A172 (cell line): Measurements from ENCODE around the gene SUFU. TPM values are rescaled to one million over a fixed set of nuclear protein-coding genes. Genes with fewer than 3 reads are reported as not detected.
"Not testable (repeated sequence)": the region's sequence is repeated elsewhere in the genome, so short reads cannot be mapped to it uniquely, and the experiment has no call there.

Experiments used
- DNase-seq: peaks from one replicate; pipeline ENCODE4 v3.0.0-alpha.2; 2015; ENCODE audit warnings: low spot score
- total RNA-seq: library from RNA; depleted of rRNA; stranded (reverse); fragments of >200 nt; shearing (Covaris generic); gene quantifications from 2 replicates; pipeline ENCODE4 v1.2.3, GENCODE V29; 2014

The SUFU gene
- total RNA-seq, 1 experiment from 2014 or later, result 3.7 TPM

GRCh38 chr10:102511583-102512274 is 8.0 kb downstream of the SUFU start:
- DNase-seq, result no peak

DNA sequence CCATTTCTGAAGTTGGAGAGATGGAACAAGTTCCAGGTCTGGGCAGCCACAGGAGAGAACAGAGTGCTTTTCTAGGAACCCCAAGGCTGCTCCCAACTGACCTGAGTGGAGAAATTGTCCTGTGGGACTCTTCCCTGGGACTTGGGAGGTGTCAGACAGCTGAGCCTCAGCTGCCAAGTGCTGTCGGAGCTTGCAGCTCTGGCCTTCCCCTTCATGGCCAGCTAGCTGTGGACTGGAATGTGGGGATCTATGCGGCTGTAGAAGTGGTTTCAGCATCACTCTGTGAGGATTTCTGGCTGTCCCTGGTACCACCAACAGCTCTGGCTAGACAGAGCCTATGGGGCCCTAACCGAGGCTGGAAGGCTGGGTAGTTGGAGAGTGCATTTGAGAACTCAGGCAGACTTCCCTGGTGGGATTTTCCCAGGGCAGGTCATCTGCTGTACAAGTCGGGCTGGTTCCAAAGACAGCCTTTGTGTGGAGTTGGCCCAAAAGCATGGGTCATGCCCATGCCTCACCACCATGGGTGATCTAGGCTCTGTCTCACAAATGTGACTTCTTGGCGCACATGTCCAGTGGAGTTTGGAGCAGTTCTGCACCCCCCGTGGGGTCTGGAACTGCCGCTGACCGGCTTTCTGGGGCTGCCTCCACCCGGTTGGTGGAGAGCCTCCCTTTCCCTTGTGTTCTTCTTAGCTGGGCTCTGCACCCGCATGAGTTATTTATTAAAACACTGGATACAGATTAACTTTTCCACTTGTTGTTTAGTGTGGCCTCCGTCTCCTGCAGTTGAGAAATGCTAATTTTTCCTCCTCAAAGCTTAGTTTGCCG is 10.9 kb downstream of the SUFU start:
- no peak for DNase-seq

- no peak for DNase-seq
Measured at GRCh38 chr10:102515724-102516123, 12.0 kb downstream of the SUFU start.

- no peak for DNase-seq
Measured at GRCh38 chr10:102517553-102517952, 13.8 kb downstream of the SUFU start.

DNA sequence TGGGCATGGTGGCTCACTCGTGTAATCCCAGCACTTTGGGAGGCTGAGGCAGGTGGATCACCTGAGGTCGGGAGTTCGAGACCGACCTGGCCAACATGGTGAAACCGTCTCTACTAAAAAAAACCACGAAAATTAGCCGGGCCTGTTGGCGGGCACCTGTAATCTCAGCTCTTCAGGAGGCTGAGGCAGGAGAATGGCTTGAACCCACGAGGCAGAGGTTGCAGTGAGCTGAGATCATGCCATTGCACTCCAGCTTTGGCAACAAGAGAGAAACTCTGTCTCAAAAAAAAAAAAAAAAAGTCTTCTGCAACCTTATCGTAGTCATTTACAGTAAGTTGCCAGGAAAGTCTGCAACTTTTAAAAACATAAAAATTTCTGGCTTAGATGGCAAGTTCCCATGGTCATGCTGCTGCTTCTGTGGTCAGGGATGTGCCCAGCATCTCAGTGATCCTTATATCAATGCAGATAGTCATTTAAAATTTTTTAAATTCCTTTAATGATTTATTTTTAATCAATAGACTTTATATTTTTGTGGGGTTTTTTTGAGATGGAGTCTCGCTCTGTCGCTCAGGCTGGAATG is 15.6 kb downstream of the SUFU start:
- DNase-seq, result no peak

- DNase-seq, result no peak
Measured at GRCh38 chr10:102522874-102523249, 19.1 kb downstream of the SUFU start.

DNA sequence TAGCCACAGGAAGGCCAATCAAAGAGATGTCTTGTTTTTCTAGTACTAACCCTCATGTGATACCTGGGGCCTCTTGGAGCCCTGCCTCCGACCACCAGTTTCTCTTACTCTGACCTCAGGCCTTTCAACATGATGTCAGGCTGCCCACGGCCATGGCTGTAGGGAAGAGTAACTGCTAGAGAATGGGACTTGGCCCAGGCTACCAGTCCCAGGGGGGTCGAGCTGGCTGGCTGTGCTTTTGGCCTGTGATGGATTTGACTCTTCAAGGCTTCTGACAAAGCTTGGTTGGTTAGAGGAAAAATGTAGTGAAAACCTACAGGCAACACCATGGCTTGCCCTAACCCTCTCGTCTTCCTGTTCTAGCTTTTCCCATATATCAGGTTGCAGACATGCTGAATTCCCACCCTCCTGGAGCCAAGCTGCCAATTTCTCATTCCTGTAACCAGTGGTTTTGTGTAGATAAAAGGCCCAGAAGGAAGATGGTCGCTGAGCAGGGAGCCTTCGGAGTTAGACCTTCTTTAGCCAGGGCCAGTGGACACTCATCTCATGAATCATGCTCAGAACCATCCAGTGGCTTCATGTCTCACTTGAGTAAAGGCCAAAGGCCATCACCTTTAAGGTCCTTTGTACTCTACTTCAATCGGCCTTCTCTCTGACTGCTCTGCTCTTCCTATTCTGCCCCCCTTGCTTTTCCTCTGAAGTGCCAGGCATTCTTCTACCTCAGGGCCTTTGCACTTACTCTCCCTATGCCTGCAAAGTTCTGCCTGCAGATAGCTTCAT is 19.7 kb downstream of the SUFU start:
- DNase-seq, result no peak

GRCh38 chr10:102524746-102525145 is 21.0 kb downstream of the SUFU start:
- no peak for DNase-seq

GRCh38 chr10:102527546-102527945 is 23.8 kb downstream of the SUFU start:
- no peak for DNase-seq

DNA sequence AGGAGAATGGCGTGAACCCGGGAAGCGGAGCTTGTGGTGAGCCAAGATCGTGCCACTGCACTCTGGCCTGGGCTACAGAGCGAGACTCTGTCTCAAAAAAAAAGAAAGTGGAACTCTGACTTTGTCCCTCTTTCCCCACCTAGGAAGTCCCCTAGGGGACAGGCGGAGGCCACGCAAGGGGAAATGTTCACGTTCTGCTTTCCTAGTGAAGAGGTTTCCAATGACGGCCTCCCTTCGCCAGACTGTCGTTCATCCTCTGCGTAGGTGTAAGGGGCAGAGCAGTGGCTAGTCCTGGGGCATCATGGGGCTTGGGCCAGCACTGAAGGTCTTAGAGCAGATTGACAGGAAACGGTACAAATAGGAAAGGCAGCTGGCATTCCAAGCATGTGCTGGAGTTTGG is 30.6 kb downstream of the SUFU start:
- DNase-seq, result no peak

DNA sequence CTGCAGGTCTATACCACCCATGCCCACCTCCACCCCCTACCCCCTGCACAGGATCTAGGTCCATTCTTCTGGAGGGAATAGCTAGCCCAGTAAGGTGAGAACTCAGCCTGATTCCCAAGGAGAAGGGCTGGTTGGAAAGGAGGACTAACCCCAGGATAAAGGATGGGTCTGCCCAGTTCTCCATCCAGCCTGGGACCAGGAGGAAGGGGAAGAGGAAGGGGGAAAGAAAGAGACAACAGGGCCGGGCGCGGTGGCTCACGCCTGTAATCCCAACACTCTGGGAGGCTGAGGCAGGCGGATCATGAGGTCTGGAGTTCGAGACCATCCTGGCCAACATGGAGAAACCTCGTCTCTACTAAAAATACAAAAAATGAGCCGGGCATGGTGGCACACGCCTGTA is 31.2 kb downstream of the SUFU start:
- not testable (repeated sequence) for DNase-seq

GRCh38 chr10:102535481-102536147 is 31.8 kb downstream of the SUFU start:
- no peak for DNase-seq

- no peak for DNase-seq
Measured at GRCh38 chr10:102537367-102537766, 33.6 kb downstream of the SUFU start.

DNA sequence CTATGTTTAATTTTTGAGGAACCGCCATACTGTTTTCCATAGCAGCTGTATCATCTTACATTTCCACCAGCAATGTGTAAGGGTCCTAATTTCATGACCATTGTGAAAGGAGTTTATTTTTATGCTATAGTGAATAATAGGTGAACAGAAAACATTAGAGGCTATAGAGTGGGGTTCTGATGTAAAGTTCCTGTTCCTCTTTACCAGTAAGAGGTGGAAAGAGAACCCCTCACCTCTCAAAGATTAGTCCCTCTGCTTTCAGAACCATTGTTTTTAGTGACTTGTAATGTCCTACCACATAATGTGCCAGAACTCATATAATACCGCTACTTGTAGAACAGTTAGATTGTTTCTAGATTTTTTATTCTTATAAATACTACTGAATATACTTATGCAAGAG is 34.2 kb downstream of the SUFU start:
- DNase-seq, result no peak

DNA sequence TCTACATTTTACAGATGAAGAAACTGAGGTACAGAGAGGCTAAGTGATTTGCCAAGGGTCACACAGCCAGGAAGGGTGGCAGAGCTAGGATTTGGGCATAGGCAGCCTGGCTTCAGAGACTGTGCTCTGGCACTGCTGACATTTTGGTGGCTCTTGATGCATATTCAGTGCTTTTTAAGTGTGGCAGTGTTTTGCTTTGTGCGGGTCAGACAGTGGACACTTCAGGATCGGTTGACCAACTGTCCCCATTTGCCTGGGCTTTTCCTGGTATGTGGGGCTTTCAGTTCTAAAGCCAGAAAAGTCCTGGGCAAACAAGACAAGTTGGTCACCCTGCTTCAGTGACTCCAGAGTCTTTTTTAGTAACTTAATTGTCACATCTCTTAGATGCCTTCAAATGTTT is 35.0 kb downstream of the SUFU start:
- no peak for DNase-seq

DNA sequence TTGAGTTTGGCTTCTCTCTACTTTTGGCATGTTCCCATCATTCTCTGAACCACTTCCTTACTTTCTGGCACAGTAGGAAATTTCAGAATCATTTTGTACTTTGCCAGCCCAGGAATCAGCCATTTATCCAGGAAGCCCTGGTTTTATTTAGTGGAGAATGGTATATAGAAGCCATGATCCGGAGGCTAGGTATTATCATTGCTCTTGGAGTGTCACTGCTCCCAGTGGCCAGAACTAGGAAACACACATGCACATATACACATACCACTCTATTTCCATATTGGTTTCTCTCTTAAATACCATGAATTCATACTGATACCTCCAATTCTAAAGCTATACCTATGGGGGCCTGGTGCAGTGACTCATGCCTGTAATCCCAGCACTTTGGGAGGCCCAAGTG is 36.3 kb downstream of the SUFU start:
- no peak for DNase-seq

DNA sequence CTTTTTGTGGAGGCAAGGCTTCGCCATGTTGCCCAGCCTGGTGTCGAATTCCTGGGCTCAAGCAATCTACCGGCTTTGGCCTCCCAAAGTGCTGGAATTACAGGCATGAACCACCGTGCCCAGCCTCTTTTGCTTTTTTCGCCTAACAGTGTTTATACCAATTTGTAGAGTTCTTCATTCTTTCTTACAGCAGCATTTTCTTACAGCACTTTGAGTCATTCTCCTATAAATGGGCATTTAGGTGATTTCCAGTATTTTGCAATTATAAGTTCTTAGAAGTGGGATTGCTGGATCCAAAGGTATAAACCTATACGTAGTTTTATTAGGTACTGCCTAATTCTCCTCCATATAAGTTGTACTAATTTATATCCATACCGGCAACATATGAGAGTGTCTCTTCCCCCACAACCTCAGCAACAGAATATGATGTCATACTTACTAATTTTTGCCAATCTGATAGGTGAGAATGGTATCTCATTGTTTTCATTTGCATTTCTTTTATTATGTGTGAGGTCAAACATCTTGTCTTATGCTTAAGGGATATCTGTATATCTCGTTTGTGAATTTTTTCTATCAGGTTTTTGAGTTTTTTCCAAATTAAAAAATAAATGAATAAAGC is 39.1 kb downstream of the SUFU start:
- DNase-seq, result peak; percentile 14

DNA sequence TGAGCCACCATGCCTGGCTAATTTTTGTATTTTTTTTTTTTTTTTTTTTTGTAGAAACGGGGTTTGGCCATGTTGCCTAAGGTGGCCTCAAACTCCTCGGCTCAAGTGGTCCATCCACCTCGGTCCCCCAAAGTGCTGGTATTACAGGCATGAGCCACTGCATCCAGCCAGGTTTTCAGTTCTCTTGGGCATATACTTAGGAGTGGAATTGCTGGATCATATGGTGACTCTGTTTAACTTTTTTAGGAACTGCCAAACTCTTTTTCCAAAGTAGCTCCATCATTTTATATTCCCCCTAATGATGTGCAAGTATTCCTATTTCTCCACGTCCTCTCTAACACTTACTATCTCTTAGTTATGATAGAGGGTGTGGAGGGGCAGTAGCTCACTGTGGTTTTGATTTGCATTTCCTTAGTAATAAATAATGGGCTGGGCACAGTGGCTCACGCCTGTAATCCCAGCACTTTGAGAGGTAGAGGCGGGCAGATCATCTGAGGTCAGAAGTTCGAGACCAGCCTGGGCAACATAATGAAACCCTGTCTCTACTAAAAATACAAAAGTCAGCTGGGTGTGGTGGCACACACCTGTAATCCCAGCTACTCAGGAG is 41.6 kb downstream of the SUFU start:
- DNase-seq, result no peak

- DNase-seq, result no peak
Measured at GRCh38 chr10:102545997-102546396, 42.2 kb downstream of the SUFU start.

DNA sequence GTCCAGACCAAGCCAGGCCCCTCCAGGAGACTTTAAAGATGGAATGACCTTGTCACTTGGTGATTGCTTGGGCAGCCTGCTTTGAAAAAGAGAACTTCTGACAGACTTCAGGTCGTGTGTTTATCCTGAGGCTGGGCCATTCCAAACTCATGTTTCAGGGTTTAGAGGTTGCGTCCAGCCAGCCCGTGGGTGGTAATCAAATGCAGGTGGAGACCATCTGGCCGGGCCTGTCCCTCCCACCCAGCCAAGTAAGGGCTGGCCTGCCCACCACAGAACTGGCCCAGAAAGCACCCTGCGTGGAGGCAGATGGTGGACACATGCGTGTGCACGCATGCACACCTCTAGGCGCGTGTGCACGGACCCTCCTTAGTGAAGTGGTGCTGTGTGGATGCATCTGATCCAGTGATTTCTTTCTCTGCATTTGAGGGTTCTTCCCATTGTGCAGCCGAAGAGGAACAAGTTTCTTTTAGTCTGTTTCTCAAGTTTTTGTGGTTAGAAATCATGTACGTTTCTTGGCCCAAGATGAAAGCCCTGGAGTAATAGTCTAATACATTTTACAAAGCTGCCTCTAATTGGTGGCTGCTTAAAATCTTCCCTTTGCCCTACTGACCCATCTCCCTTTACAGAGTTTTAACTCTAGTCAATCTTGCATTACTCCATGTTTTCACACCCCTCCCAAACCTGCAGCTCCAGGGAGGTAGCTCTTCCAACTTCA is 43.0 kb downstream of the SUFU start:
- DNase-seq, result no peak
